Activated B cell treated with CpG ODN at 0.5 μM for 24 hours (primary cell): ENCODE results near the gene CACHD1. TPM values are rescaled to one million over a fixed set of nuclear protein-coding genes. Genes with fewer than 3 reads are reported as not detected.

ENCODE experiments used
- ATAC-seq: fragments of 200-7000 bp; cut with Tn5 transposase; one replicate; pipeline ENCODE4 v1.10.0; 2021; ENCODE audit warnings: low read depth, mild to moderate bottlenecking, moderate library complexity
- CTCF ChIA-PET: fragments of 350-600 bp; sonication (Branson Sonifier 250); formaldehyde crosslinking; loops from one replicate; lab custom pipeline; 2021; ENCODE audit warnings: antibody characterized with exemption; lab: Charles Lee
- POLR2A ChIA-PET: fragments of 350-600 bp; sonication (Branson Sonifier 250); formaldehyde crosslinking; loops from one replicate; lab custom pipeline; 2021; ENCODE audit warnings: antibody characterized with exemption; lab: Charles Lee
- DNase-seq: peaks from one replicate; pipeline ENCODE4 v3.0.0; 2022
- H3K27ac Mint-ChIP-seq: one replicate; pipeline ENCODE4 v1.8.0; 2020; ENCODE audit warnings: mixed read lengths
- H3K27me3 Mint-ChIP-seq: one replicate; pipeline ENCODE4 v1.8.0; 2021; ENCODE audit warnings: mixed read lengths
- H3K36me3 Mint-ChIP-seq: one replicate; pipeline ENCODE4 v1.8.0; 2021; ENCODE audit warnings: low read depth, mixed read lengths
- H3K4me1 Mint-ChIP-seq: one replicate; pipeline ENCODE4 v1.8.0; 2021; ENCODE audit warnings: mixed read lengths
- H3K4me3 Mint-ChIP-seq: one replicate; pipeline ENCODE4 v1.8.0; 2020; ENCODE audit warnings: mild to moderate bottlenecking, mixed read lengths
- H3K9me3 Mint-ChIP-seq: one replicate; pipeline ENCODE4 v1.8.0; 2020; ENCODE audit warnings: mixed read lengths
- intact Hi-C: fragments of 100-400 bp; cut with micrococcal nuclease; formaldehyde crosslinking; loops from one replicate; pipeline ENCODE4 v1.15.1; 2024
- total RNA-seq: library from RNA; stranded (reverse); gene quantifications from 2 replicates; pipeline ENCODE4 v1.2.3, GENCODE V29; 2022
- TF ChIP-seq, protein P1 (sequence below): fragments of 200-600 bp; IDR thresholded peaks from one replicate; pipeline ENCODE4 v1.8.0; 2022; ENCODE audit warnings: antibody characterized with exemption, mild to moderate bottlenecking

CACHD1 gene
- total RNA-seq, 1 donor from 2014 or later: 0.22 TPM

DNA sequence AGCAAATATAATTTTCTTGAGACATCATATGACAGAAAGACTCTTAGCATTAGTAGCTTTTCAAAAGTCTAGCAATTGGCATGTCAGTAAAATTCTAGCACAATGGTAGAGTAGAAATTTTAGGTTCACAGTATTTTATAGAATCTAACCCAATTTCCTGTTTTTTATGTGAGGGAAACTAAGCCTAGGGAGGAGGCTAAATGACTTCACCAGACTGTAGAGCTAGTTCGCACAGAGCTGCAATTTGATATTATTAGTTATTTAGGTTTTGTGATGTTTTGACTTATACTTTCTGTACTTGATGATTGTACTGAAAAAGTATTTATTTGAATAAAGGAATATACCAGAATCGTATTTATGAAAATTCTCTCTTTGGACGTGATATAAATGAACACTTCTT lies 68.5 kb downstream of the CACHD1 start:
- Mint-ChIP-seq H3K9me3 (no peaks in the 10 kb centered on the region), H3K36me3 (no peaks in the 10 kb centered on the region), H3K27ac (no peak overlapping the region), H3K4me3 (no peak overlapping the region), H3K27me3 (peaks cover 2% of the 10 kb centered on the region), H3K4me1 (no peaks in the 10 kb centered on the region)
- ChIA-PET CTCF (no interaction called here), POLR2A (no interaction called here)
- intact Hi-C loops: no loop called here
- TF ChIP-seq, protein P1, sequence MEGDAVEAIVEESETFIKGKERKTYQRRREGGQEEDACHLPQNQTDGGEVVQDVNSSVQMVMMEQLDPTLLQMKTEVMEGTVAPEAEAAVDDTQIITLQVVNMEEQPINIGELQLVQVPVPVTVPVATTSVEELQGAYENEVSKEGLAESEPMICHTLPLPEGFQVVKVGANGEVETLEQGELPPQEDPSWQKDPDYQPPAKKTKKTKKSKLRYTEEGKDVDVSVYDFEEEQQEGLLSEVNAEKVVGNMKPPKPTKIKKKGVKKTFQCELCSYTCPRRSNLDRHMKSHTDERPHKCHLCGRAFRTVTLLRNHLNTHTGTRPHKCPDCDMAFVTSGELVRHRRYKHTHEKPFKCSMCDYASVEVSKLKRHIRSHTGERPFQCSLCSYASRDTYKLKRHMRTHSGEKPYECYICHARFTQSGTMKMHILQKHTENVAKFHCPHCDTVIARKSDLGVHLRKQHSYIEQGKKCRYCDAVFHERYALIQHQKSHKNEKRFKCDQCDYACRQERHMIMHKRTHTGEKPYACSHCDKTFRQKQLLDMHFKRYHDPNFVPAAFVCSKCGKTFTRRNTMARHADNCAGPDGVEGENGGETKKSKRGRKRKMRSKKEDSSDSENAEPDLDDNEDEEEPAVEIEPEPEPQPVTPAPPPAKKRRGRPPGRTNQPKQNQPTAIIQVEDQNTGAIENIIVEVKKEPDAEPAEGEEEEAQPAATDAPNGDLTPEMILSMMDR: no peak
- DNase-seq (no peak), ATAC-seq (no peak)

DNA sequence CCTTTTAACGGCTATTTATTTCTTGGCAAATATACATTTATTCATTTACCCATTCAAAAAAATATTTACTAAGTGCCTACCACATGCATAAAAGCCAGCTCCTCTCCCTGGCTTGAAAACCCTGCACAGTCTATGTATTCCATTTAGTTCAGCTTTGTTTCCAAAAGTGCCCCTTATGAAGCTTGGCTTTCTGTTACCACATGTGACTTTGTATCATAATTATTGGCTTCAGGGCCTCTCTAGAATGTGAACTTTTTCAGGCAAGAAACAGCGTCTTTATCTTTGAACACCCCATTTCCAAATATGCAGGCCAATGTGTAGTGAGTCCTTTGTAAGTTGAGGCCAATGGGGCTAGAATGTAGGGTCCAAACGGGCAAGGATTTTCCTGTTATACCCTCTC lies 69.4 kb downstream of the CACHD1 start:
- POLR2A ChIA-PET: no interaction called here
- no peak overlapping the region for H3K4me3 Mint-ChIP-seq
- peaks cover 2% of the 10 kb centered on the region for H3K27me3 Mint-ChIP-seq
- no peak for DNase-seq
- no peak overlapping the region for H3K27ac Mint-ChIP-seq
- intact Hi-C loops: no loop called here
- TF ChIP-seq, protein P1: no peak
- no peaks in the 10 kb centered on the region for H3K9me3 Mint-ChIP-seq
- ATAC-seq: no peak
- H3K4me1 Mint-ChIP-seq: no peaks in the 10 kb centered on the region
- CTCF ChIA-PET: no interaction called here
- no peaks in the 10 kb centered on the region for H3K36me3 Mint-ChIP-seq

DNA sequence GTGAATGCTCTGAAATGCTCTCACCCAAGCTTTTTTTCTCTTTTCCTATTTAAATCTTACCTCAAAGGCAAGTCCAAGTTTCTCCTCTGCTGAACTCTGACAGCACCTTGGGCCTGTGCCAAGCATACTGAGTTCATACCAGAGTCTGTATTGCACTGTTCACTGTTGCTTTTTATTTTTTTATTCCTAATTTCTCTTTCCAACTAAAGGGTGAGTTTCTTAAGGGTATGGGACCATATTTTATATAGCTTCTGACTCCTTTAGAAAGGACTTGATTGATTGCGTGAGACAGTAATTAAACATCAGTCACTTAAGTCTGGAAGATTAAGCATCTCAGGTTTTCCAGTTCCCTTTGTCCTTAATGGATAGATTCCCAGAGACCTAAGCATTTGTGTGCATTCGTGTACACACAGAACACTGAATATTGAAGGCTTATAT lies 69.9 kb downstream of the CACHD1 start:
- DNase-seq (no peak), ATAC-seq (no peak)
- CTCF ChIA-PET: no interaction called here
- H3K27ac Mint-ChIP-seq: no peak overlapping the region
- TF ChIP-seq, protein P1: no peak
- intact Hi-C loops: no loop called here
- H3K27me3 Mint-ChIP-seq: peaks cover 2% of the 10 kb centered on the region
- no peaks in the 10 kb centered on the region for H3K9me3 Mint-ChIP-seq
- H3K4me1 Mint-ChIP-seq: no peaks in the 10 kb centered on the region
- H3K4me3 Mint-ChIP-seq: no peak overlapping the region
- no peaks in the 10 kb centered on the region for H3K36me3 Mint-ChIP-seq
- POLR2A ChIA-PET: no interaction called here

DNA sequence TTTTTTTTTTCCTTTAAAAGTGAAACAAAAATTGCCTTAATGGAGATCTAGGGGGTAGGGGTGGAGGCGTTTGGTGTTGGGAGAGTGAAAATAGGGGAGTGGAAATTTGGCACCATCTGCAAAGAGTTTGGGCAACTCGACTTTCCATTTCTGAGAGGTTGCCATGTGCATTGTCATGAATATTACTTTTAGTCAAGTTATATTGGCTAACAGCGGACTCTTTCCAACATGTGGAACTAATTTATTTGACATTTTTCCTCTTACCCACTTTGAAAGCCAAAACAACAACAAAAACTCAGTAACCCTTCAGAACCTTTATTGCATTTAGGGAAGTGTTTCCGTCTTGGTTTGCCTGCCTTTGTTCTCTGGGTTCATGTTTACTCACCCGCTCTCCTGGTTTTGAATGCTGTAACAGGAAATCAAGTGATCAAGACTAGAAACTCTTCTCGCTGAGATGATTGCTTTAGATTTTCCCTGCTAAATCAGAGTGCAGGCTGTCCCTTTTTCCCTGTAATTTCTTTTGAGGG lies 70.4 kb downstream of the CACHD1 start:
- DNase-seq (no peak), ATAC-seq (no peak)
- CTCF ChIA-PET: no interaction called here
- peaks cover 2% of the 10 kb centered on the region for H3K27me3 Mint-ChIP-seq
- no peak overlapping the region for H3K27ac Mint-ChIP-seq
- H3K9me3 Mint-ChIP-seq: no peaks in the 10 kb centered on the region
- POLR2A ChIA-PET: no interaction called here
- intact Hi-C loops: no loop called here
- H3K4me1 Mint-ChIP-seq: no peaks in the 10 kb centered on the region
- H3K36me3 Mint-ChIP-seq: no peaks in the 10 kb centered on the region
- TF ChIP-seq, protein P1: no peak
- H3K4me3 Mint-ChIP-seq: no peak overlapping the region

DNA sequence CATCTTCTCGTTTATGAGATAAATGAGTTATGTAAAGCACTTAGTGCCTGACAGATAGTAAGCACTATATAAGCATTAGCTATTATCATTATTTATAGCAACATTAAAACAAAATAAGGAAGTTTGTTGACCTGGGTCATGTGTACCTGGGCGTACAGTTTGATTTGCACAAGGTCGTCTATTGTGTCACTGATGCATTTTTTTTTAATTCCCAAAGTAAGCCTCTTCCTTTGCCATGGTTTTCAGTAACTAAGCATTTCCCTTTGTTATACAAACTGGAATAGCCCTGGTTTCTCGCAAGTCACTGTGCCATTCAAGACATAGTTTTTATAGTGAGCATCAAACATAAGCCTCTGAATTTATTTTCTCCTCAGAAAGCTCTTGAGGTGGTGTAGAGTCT lies 72.2 kb downstream of the CACHD1 start:
- Mint-ChIP-seq H3K36me3 (no peaks in the 10 kb centered on the region), H3K27ac (no peak overlapping the region), H3K4me3 (no peak overlapping the region), H3K27me3 (peaks cover 4% of the 10 kb centered on the region), H3K4me1 (no peaks in the 10 kb centered on the region), H3K9me3 (no peaks in the 10 kb centered on the region)
- ATAC-seq: no peak
- CTCF ChIA-PET: no interaction called here
- intact Hi-C loops: no loop called here
- TF ChIP-seq, protein P1: no peak
- no peak for DNase-seq
- POLR2A ChIA-PET: no interaction called here
